ENCODE measurements around the gene ADGRD1.

The ADGRD1 gene

GRCh38 chr12:131007031-131007739 is 53.5 kb downstream of the ADGRD1 start:
- no peak overlapping the region for H2AFZ ChIP-seq (ENCODE audit: low read length)

GRCh38 chr12:131007740-131008117 is 54.0 kb downstream of the ADGRD1 start:
- Histone ChIP-seq H3K36me3 (ENCODE audit: insufficient read depth, low read length) (no peaks in the 10 kb centered on the region), H3K27me3 (ENCODE audit: insufficient read depth, low read length) (peaks cover 4% of the 10 kb centered on the region; the same call in 1 of the 2 replicates), H3K9ac (ENCODE audit: low read length) (no peak overlapping the region), H4K20me1 (ENCODE audit: insufficient read depth, low read length) (no peaks in the 10 kb centered on the region), H3K79me2 (ENCODE audit: insufficient read depth, low read length) (no peaks in the 10 kb centered on the region), H3K4me1 (ENCODE audit: insufficient read depth, low read length, severe bottlenecking) (no peaks in the 10 kb centered on the region), H3F3A (ENCODE audit: insufficient read depth, low read length) (no peaks in the 10 kb centered on the region), H3K4me2 (ENCODE audit: low read length) (no peak overlapping the region), H2AFZ (ENCODE audit: low read length) (no peak overlapping the region), H3K27ac (ENCODE audit: low read depth, low read length, poor library complexity, severe bottlenecking) (no peak overlapping the region), H3K9me2 (ENCODE audit: low read depth, low read length) (no peaks in the 10 kb centered on the region), H3K9me3 (ENCODE audit: low read length) (no peaks in the 10 kb centered on the region), H3K4me3 (ENCODE audit: low read depth, low read length, poor library complexity, severe bottlenecking) (no peak overlapping the region)
- TF ChIP-seq EZH2 (IDR thresholded peaks at IDR 0.05; ENCODE audit: borderline replicate concordance, low read length) = no peak
- TF ChIP-seq, protein P1, sequence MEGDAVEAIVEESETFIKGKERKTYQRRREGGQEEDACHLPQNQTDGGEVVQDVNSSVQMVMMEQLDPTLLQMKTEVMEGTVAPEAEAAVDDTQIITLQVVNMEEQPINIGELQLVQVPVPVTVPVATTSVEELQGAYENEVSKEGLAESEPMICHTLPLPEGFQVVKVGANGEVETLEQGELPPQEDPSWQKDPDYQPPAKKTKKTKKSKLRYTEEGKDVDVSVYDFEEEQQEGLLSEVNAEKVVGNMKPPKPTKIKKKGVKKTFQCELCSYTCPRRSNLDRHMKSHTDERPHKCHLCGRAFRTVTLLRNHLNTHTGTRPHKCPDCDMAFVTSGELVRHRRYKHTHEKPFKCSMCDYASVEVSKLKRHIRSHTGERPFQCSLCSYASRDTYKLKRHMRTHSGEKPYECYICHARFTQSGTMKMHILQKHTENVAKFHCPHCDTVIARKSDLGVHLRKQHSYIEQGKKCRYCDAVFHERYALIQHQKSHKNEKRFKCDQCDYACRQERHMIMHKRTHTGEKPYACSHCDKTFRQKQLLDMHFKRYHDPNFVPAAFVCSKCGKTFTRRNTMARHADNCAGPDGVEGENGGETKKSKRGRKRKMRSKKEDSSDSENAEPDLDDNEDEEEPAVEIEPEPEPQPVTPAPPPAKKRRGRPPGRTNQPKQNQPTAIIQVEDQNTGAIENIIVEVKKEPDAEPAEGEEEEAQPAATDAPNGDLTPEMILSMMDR (IDR thresholded peaks at IDR 0.05; ENCODE audit: low read length) = no peak

More at GRCh38 chr12:131007031-131007739, 53.5 kb downstream of the ADGRD1 start:
- Histone ChIP-seq H4K20me1 (ENCODE audit: insufficient read depth, low read length) (no peaks in the 10 kb centered on the region), H3K9me3 (ENCODE audit: low read length) (no peaks in the 10 kb centered on the region), H3K9ac (ENCODE audit: low read length) (no peak overlapping the region), H3K36me3 (ENCODE audit: insufficient read depth, low read length) (no peaks in the 10 kb centered on the region), H3K79me2 (ENCODE audit: insufficient read depth, low read length) (no peaks in the 10 kb centered on the region), H3F3A (ENCODE audit: insufficient read depth, low read length) (no peaks in the 10 kb centered on the region), H3K4me2 (ENCODE audit: low read length) (no peak overlapping the region), H3K4me1 (ENCODE audit: insufficient read depth, low read length, severe bottlenecking) (no peaks in the 10 kb centered on the region), H3K9me2 (ENCODE audit: low read depth, low read length) (no peaks in the 10 kb centered on the region), H3K27ac (ENCODE audit: low read depth, low read length, poor library complexity, severe bottlenecking) (no peak overlapping the region), H3K4me3 (ENCODE audit: low read depth, low read length, poor library complexity, severe bottlenecking) (no peak overlapping the region), H3K27me3 (ENCODE audit: insufficient read depth, low read length) (peaks cover 4% of the 10 kb centered on the region; the same call in 1 of the 2 replicates)
- TF ChIP-seq, protein P1 (IDR thresholded peaks at IDR 0.05; ENCODE audit: low read length) = no peak
- no peak for TF ChIP-seq EZH2 (IDR thresholded peaks at IDR 0.05; ENCODE audit: borderline replicate concordance, low read length)

- Histone ChIP-seq H3K9me3 (ENCODE audit: low read length) (no peaks in the 10 kb centered on the region), H3K4me1 (ENCODE audit: insufficient read depth, low read length, severe bottlenecking) (no peaks in the 10 kb centered on the region)
These were observed 54.6 kb downstream of the ADGRD1 start for GRCh38 chr12:131008131-131008912.

More at GRCh38 chr12:131008131-131008912, 54.6 kb downstream of the ADGRD1 start:
- no peaks in the 10 kb centered on the region for H4K20me1 ChIP-seq (ENCODE audit: insufficient read depth, low read length)
- no peak overlapping the region for H3K4me3 ChIP-seq (ENCODE audit: low read depth, low read length, poor library complexity, severe bottlenecking)
- H3K79me2 ChIP-seq (ENCODE audit: insufficient read depth, low read length) = no peaks in the 10 kb centered on the region
- no peaks in the 10 kb centered on the region for H3K9me2 ChIP-seq (ENCODE audit: low read depth, low read length)
- peaks cover 4% of the 10 kb centered on the region; the same call in 1 of the 2 replicates for H3K27me3 ChIP-seq (ENCODE audit: insufficient read depth, low read length)
- H2AFZ ChIP-seq (ENCODE audit: low read length) = no peak overlapping the region
- no peaks in the 10 kb centered on the region for H3K36me3 ChIP-seq (ENCODE audit: insufficient read depth, low read length)
- no peak for TF ChIP-seq EZH2 (IDR thresholded peaks at IDR 0.05; ENCODE audit: borderline replicate concordance, low read length)
- TF ChIP-seq, protein P1 (IDR thresholded peaks at IDR 0.05; ENCODE audit: low read length) = no peak
- no peaks in the 10 kb centered on the region for H3F3A ChIP-seq (ENCODE audit: insufficient read depth, low read length)
- no peak overlapping the region for H3K9ac ChIP-seq (ENCODE audit: low read length)
- H3K27ac ChIP-seq (ENCODE audit: low read depth, low read length, poor library complexity, severe bottlenecking) = no peak overlapping the region
- H3K4me2 ChIP-seq (ENCODE audit: low read length) = no peak overlapping the region

Measured in OCI-LY1 (cell line).